GM21423 (cell line): ENCODE measurements around the gene RASGRF2.
"Not testable (repeated sequence)": the region's sequence is repeated elsewhere in the genome, so short reads cannot be mapped to it uniquely, and the experiment has no call there.

Experiments used
- ATAC-seq: cut with Tn5 transposase; IDR thresholded peaks from one replicate; pipeline ENCODE4 v1.9.1; 2021; ENCODE audit warnings: mild to moderate bottlenecking, moderate library complexity; ENCODE audit not compliant: unreplicated experiment

The RASGRF2 gene

DNA sequence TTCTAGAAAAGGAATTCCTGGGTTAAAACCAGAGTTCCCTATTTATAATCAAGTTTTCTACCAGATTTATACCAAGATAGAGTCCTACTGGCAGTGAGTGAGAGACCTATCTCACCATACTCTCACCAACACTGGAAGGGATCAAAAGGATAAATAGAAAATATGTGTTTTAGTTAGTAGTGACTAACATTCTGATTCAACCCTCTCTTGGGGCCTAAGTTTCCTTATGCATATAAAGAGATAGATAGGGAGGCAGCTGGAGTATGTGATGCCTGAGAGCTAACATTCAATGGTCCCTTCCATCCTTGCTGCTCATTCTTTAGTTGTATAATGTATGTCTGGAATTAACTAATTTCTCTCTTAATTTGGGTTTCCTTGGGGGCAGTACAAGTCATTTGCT is 304.9 kb downstream of the RASGRF2 start:
- no peak for ATAC-seq

DNA sequence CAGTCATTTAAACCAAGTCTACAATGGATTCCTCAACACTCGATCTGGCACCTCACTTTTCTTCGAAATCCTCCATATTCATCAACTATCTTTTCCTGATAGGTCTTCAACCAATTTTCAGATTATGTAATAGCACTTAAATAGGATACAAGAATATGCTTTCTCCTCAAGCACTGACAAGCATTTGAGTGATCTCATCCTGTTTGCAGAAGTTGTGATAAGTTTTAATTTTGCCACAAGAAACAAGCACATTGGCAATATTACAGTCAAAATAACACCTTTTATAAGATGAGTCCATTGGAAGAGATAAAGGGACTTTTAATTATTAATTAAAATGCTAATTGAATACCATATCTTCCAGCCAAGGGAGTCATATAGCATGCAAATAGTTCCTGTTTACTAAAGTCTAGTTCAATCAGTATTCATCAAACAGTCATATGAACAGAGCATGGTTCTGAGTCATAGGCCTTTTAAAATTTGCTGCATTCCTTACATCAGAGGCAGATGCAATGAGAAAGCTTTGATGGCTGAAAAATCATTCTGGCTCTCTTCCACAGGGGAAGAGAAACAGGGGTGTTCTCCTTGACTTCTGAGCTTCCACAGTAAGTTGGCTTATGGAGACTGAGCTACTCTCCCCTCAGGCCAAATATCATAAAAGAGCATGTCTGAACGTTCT is 308.5 kb downstream of the RASGRF2 start:
- ATAC-seq, result no peak

DNA sequence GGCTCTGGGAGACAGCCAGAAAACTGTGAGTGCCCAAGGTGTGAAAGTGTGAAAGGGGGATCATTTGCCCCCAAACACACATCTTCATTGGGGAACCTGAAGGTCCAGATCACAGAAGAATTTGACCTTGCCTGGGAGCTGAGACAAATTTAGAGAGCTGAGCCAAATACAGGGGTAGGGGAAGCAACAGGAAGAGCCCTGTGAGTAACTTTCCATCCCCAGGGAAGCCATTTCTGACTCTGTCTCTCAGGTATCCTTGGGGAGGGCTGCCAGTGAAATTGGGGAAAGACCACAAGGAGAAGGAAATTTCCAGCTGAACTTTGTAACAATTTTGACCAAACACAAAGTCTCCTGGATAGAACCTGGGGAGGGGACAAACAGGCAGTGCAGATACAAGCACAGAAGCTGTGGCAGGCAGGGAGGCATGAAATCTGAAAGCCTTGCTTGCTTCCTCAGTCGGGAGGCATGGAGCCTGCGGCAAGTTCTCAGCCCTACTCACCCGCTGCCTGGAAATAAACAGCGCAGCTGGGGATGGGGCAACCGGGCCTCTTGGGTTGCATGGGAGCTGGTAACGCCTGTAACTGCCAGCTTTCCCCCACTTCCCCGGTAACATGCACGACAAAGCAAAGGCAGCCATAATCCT is 309.7 kb downstream of the RASGRF2 start:
- no peak for ATAC-seq

DNA sequence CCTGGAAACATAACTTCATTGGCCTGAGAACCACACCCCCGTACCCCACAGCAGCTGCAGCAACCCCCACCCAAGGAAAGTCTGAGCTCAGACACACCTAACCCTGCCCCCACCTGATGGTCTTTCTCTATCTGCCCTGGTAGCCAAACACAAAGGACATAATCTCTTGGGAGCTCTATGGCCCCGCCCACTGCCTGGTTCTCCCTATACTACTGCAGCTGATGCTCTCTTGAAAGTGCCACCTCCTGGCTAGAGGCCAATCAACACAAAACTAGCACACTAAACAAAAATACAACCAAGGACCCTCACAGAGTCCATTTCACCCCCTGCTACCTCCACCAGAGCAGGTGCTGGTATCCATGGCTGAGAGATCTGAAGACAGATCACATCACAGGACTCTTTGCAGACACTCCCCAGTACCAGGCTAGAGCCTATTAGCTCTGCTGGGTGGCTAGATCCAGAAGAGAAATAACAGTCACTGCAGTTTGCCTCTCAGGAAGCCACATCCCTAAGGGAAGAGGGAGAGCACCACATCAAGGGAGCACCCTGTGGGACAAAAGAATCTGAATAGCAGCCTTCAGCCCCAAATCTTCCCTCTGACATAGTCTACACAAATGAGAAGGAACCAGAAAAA is 310.3 kb downstream of the RASGRF2 start:
- not testable (repeated sequence) for ATAC-seq
